NCI-H460 (cell line): ENCODE results near the gene NCKAP5. TPM values are rescaled to one million over a fixed set of nuclear protein-coding genes. Genes with fewer than 3 reads are reported as not detected.
A peak's percentile ranks its signal among the peaks of the same experiment; 100 is the strongest.

Experiments
- DNase-seq: peaks from one replicate; pipeline ENCODE4 v3.0.0-alpha.2; 2016; ENCODE audit warnings: low read depth; ENCODE audit errors: extremely low read depth
- total RNA-seq: library from RNA; depleted of rRNA; stranded (reverse); fragments of >200 nt; shearing (Covaris generic); gene quantifications from 2 replicates; pipeline ENCODE4 v1.2.3, GENCODE V29; 2014

The NCKAP5 gene
- total RNA-seq, 1 experiment from 2014 or later: 10.0 TPM

DNA sequence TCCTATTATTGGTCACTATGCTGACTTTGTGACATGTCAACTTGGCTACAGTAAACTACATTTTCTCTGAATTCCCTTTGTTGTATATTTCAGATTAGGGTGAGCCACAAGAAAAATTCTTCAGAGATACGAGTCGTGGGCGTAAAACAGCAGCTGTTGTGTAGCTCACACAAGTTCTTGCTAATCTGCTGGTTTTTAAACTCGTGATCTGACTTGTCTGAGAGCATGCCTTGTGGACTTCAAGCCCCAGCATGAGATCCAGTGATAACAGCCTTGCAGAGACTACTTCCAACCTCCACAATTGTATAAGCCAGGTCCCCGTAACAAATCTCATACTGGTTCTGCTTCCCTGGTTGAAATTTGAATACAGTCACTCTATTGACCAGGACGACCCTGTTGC is 638.5 kb downstream of the NCKAP5 start:
- no peak for DNase-seq

GRCh38 chr2:132923787-132924186 is 644.5 kb downstream of the NCKAP5 start:
- no peak for DNase-seq

DNA sequence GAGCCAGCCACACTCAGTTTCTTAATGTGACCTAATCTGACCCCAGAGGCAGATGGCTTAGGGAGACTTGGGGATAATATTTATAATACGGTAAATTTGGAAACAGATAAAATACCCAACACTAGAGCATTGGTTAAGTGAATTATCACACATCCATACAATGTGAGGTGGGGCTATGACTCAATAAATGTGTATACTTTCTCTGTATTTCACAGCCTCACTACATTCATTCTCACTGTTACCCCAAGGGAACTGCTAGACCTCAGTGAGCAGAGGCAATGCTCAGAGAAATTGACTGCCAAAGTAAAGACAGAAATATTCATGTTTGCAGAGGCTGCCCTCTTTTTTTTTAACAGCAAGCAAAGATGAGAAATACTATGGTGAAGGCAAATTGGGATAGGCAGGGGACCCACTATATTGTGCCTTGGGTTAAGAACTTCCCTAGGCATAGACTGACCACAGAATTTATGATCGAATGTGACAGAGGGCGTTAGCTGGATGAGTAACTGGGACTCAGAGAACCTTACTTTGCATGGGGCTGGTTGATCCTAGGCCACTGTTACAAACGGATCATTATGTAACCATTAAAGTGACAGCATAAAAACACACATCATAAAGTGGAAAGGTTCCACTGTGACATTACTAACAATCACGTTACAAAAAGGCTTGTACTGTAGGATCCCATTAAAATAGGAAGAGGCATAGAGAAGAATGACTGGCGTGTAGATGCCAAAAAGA is 652.3 kb downstream of the NCKAP5 start:
- peak; percentile 49 for DNase-seq

DNA sequence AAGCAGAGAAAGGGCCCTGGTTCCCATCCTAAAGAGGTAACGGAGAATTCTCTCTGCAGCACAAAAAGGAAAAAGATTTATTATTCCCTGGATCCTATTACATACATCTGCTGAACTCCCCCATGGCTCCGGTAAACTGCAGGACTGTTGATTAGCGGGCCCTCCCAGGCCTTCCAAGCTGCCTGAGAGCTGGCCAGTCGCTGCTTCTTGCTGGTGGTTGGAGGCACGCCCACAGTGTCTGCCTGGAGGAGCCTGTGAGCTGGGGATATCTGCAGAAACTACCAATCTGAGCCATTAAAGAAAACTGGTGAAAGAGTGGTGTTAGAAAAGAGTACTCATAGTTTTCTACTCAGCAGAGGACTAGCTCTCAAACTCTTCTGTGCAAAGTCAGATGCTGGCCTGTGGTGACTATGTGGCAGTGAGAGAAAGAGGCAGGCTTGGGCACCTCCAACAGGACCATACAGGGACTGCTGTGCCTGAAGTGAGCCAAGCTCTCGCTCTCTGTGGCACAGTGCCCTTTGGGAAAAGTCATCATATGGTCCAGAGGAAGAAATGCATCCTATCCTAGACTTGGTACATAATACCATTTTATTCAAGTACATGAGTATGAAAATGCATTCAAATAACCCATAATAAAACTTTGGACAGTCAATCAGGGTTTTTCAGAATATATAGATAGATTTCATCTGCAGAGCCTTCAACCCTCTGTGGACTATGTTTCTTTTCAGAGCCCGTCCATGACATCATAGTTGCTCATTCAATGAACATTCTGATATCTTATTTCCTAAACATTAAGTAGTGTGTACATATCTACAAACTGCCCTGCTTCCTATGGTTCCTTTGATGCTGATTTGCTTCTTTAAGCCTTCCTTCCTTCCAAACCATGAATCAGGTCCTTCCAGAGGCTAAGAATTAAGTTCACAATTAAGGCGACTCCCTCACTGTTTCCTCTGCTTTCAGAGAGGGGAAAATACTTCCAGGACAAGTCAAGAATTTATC is 656.2 kb downstream of the NCKAP5 start:
- peak; percentile 7 for DNase-seq

GRCh38 chr2:132910432-132910831 is 657.8 kb downstream of the NCKAP5 start:
- DNase-seq: no peak

DNA sequence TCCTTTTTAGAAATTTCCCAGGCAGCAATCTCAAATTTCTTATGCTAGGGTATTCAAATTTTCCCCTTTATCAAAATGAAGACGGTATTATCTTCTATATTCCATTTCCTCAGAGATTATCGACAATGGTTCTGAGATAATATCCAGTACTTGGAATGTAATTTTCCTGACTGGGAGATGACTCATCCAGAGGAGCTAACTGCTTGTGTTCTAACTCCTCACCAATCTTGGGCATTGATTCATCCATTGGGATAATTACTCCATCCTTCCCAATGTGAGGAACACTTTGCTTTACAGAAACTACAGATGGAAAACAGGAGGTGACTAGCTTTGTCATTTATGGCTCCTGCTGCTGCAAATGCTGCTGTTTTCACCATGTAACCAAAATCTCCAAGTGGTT is 658.8 kb downstream of the NCKAP5 start:
- DNase-seq: no peak

DNA sequence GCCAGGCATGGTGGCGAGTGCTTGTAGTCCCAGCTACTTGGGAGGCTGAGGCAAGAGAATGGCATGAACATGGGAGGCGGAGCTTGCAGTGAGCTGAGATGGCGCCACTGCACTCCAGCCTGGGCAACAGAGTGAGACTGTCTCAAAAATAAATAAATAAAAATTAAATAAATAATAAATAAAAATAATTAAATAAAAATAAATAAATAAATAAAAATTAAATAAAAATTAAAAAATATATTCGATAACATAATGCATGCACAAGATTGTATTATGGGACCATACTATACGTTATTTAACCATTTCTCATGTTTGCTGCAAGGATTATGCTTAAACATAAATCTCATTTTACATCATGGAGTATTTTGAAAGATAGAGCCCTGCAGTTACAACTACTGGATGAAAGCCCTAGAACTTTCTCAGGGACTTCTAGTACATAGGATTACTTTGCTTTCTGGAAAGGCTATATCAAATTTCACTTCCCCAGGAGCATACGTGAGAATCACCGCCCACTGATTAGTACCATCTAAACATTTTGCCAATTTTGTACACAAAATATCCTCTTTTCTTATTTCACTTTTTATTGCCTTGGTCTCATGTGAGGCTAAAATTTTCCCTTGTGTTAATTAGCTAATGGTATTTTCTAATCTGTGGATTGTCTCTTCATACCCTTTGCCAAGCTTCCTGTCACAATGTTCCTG is 664.0 kb downstream of the NCKAP5 start:
- DNase-seq: no peak

DNA sequence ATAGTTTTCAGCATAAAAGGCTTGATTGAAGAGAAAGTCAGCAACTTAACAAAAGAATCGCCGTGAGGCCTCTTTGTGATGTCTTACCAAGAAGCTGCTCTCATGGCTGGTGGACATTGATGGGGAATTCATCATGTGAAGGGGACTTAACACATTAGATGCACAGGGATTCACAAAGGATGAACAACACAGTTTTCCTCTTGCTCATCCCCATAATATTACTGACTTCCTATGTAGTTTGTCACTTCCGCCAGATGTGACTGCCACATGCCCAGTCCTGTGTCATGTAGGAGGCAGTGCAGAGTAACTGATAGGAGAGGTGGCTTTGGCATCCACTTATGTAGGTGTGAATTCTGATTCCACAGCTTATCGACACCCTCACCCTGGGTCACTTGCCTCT is 665.6 kb downstream of the NCKAP5 start:
- DNase-seq: no peak

GRCh38 chr2:132901661-132902060 is 666.6 kb downstream of the NCKAP5 start:
- DNase-seq: no peak

DNA sequence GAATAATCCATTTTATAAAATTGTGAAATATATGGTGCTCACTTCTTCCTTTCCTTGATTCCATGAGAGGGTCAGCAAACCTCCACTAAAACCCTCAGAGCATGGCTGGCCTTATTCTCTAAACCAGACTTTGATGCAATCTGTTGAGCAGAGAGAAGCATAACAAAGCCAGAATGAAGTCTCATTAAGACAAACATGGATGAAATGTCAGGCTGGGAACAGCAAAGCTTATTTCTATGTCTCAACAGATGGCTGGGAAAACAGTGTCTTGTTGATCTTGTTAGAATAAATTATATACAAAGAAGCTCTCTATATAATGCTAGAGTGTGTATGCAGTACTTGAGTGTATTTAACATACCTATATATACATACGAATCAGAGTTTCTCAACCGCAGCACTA is 671.2 kb downstream of the NCKAP5 start:
- no peak for DNase-seq

- no peak for DNase-seq
These were observed 672.2 kb downstream of the NCKAP5 start for GRCh38 chr2:132896073-132896472.

DNA sequence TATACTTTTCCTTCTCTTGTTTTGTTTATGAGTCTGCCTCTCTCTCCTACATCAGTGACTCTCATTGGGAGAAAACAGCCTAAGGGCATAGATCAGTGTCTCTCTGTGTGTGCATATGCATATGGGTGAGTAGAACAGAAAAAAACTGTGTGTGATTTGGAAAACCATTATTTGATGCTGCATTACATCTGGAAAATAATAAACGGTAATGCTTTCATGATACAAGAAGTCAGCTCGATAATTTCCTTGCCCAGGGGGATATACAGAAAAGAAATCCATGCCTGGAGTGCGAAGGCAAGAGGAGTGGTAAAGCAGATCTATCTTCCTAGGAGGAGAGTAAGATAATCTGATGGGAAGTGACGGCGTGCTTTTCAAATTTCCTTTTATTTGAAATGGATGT is 676.8 kb downstream of the NCKAP5 start:
- DNase-seq: no peak

DNA sequence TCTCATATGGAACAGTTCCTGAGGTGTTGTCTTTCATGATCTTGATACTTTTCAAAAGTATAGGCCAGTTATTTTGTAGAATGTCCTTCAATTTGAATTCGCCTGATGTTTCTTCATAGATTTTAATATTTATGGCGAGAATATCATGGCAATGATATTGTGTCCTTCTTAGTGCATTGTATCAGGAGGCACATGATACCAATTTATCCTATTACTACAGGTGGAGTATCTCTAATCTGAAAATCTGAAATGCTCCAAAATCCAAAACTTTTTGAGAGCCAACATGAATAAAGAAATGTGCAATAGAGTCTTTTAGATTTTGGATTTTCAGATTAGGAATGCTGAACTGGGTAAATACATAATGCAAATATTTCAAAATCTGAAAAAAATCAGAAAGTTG is 681.7 kb downstream of the NCKAP5 start:
- DNase-seq: no peak

DNA sequence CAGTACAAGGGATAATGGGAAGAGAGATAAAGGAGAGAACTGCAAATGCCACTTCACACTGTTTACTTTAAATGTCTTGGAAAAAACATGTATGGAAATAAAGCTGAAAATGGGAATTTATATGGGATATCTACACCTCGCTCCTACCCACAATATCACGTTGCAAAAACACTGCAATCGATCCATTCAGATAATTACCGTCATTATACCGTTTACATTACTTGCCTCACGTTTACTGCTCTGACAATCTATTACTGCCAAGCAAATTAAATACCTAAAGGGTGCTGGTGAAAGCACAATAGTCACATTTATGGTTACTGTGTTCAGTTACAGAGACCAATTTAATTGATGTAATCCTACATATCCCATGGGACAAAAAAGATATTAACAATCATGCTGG is 683.6 kb downstream of the NCKAP5 start:
- no peak for DNase-seq

- DNase-seq: no peak
These were observed 684.0 kb downstream of the NCKAP5 start for GRCh38 chr2:132884292-132884691.

DNA sequence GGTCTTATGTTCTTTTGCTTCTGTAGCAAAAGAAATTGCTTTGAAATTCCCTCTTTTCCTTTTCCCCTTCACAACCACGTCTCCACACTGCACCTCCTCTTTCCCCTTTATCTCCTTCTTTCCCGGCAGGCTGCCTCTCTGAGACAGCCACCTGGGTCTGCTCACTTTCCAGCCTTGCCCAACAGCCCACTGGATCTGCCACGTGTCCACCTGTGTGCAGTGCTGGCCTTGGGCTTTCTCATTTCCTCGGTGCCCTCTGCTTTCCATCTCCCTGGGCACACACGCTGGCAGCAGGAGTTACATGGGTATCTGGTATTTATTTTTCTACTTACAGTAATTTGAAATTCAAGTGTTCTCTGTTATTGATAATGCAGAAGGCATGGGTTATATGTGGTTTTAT is 684.8 kb downstream of the NCKAP5 start:
- DNase-seq: no peak

GRCh38 chr2:132881546-132881945 is 686.7 kb downstream of the NCKAP5 start:
- DNase-seq: no peak

DNA sequence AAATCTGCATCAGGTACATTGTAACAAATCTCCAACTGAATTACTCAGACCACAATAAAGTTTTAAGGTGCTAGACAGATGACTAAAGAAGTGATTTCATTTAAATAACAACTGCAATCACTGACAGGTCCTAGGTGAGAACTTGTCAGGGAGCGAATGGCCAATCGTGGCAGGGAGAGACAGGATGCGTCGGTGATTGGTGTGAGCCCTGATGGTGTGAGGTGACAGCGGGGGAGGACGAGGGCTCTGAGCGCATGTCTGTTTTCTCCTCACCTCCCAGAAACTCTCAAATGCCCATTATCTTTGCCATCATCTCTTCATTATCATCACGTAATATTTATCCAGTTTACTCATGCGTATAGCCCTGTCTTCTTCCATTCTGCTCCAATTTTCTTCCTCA is 690.3 kb downstream of the NCKAP5 start:
- no peak for DNase-seq

GRCh38 chr2:132876745-132877391 is 691.4 kb downstream of the NCKAP5 start:
- DNase-seq: no peak

DNA sequence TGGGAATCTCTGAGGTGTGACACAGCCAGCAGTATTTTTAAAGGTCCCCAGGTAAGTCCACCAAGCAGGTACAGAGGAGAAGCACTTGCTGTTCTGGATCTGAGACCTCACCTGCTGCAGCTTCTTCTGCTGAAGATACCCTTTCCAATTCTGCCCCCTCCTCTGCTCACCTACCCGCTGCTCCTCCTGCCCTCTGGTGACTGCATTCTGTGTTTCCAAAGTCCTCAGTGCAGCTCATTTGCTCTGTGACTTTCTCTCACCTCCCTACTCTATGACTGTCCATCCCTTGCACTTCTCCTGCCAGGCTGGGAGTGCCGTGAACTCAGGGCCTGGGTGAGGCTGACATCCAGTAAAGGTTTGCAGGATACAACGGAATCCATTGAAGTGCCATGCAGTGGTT is 693.1 kb downstream of the NCKAP5 start:
- DNase-seq: no peak

GRCh38 chr2:132873738-132874137 is 694.5 kb downstream of the NCKAP5 start:
- DNase-seq: no peak
